Ureter (tissue), 1 donor: Measurements from ENCODE around the gene PRMT9. TPM values are rescaled to one million over a fixed set of nuclear protein-coding genes. Genes with fewer than 3 reads are reported as not detected.

ENCODE experiments used
- DNase-seq: peaks from one replicate; pipeline ENCODE4 v3.0.0-alpha.2; 2020; ENCODE audit warnings: low spot score
- total RNA-seq: library from RNA; stranded (reverse); gene quantifications from one replicate; pipeline ENCODE4 v1.2.4, GENCODE V29; 2023
- donor health status: DM: yes; HTN: yes; CAD: no.

The PRMT9 gene
- total RNA-seq, 1 donor from 2014 or later: 18.0 TPM

GRCh38 chr4:147678796-147679549 lies 5.0 kb downstream of the PRMT9 start:
- no peak for DNase-seq

DNA sequence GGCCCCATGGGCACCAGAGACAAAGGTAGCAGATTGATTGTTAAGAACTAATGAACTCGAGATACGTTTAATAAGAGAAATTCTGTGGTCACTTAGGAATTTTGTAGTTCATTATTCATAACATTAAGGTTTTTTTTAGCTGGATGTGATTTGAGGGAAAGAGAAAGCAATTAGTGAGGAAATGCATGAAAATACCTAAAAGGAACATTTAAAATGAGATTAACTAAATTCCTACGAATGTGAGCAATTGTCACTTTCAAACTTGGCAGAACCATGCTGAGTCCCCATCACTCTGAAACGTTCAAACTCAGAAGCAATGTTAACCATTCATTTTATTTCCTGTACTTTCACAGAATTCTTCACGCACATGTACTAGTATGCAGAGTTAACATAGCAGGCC lies 5.9 kb downstream of the PRMT9 start:
- DNase-seq: no peak

DNA sequence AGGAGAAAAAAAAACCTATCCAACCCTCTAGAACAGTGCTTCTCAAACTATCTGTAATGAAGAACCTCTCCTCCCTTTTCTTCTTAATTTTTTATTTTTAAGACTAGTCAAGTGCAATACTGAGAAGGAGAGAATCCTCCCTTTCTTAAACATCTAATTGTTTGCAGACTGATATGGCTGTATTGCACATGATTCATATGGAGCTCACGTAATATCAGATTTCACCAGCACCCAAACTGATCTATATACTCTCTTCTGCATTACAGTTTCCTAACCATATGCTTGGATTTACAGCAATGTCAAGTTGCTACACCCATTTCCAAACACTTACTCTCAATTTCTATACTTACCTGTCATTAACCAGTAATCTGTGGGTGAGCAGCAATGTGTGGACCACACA lies 9.5 kb downstream of the PRMT9 start:
- DNase-seq: no peak

DNA sequence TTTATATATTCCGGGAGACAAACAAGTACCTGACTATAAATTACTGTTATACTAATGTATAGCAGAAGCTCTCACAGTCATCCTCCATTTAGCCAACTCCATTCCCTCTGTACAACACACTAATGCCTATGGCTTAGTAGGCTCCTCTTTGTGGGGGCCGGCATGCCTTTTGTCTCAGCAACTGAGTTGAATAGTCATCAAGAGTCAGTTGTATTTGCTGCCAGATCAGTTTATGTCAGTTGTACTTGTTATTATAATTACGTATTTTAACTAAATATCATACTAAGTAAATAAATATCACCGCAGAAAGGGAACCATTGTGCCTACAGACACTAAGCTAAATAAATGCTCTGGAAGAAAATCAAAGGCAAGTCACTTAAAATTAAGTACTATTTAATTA lies 9.9 kb downstream of the PRMT9 start:
- DNase-seq: no peak

DNA sequence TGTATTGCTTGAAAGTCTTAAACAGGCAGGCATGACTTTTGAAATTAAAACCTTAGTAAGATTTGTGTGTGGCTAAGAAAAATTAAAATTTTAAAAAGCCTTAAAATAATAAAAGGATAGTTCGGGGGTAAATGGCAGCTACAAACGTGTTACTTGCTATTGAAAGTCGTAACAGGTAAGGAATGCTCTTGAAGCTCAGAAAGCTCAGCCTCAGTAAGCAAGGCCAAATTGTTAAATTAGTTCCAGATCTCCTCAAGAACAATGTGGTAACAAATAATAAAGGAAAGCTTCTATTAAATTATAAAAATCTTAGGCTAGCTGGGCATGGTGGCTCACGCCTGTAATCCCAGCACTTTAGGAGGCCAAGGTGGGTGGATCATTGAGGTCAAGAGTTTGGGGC lies 25.5 kb downstream of the PRMT9 start:
- no peak for DNase-seq

- no peak for DNase-seq
These were observed 28.3 kb downstream of the PRMT9 start for GRCh38 chr4:147655639-147656038.

- DNase-seq: no peak
These were observed 32.4 kb downstream of the PRMT9 start for GRCh38 chr4:147651563-147651962.

- DNase-seq: no peak
These were observed 35.3 kb downstream of the PRMT9 start for GRCh38 chr4:147648656-147649055.

DNA sequence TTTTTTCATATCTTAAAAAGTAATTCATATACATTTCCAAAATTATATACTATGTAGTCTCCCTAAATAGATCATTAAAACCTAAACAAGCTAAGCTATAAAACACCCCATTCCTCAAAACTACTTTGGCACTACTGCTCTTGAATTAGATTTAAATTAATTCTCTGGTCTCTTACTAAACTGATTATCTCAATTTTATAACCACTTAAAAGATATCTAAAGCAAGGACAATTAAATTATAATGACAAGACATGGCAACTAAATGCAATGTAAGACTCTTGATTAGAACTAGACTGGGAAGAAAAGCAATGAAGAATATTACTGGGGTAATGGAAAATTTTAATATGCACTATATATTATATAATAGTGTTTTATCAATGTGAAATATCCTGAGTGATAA lies 38.9 kb downstream of the PRMT9 start:
- DNase-seq: no peak

DNA sequence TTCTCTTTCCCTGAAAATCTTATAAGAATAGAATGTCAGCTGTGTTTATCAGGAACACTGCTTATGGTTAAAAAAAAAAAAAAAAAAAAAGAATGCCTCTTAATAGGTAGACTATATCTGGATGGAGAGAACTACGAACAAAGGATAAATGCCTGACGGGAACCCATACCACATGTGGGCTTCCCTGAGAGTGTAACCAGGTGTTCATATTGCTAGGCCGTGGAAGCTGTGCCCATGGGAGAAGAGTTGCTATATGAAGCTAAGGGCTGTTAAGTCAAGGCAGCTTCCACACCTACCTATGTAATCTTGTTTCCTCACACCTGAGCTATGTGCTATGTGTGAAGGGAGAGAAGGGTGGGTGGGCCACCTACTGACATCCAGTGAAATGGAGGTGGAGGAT lies 39.5 kb downstream of the PRMT9 start:
- DNase-seq: no peak

- no peak for DNase-seq
These were observed 40.3 kb downstream of the PRMT9 start for GRCh38 chr4:147643616-147644015.

- DNase-seq: no peak
These were observed 43.6 kb downstream of the PRMT9 start for GRCh38 chr4:147640331-147640730.

DNA sequence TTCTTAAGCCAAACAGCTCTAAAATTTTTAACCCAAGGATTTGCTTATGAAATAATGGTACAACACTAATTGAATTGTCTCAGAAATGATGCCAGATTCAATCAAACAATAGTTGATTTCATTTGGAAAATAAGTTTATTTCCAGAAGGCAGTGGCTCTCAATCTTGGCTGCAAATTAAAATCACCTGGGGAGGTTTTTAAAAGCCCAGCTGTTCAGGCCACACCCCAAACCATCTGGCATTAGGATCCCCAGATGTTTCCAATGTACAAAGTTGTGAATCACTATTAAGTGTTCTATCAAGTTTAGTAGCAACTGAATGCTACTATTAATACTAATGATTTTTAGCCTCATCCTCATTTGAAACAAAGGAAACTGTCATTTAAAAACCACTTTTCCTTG lies 44.6 kb downstream of the PRMT9 start:
- no peak for DNase-seq

DNA sequence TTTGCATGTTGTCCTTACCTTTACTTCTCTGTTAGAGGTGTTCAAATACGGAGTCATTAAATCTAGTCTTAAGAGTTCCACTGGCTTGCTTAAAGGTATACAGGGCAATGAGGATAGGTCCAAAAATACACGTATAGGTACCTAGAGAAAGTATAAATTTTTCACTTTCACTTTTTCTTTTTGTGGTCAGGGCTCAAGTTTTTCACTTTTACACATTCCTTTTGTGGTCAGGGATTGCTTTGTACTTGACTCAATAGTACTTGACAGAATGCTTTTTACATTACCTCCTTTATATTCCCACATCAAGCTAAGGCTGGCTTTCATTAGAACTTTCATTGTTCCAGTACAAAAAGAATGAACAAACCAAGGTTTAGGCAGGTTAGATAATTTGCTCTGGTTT lies 45.0 kb downstream of the PRMT9 start:
- DNase-seq: no peak

DNA sequence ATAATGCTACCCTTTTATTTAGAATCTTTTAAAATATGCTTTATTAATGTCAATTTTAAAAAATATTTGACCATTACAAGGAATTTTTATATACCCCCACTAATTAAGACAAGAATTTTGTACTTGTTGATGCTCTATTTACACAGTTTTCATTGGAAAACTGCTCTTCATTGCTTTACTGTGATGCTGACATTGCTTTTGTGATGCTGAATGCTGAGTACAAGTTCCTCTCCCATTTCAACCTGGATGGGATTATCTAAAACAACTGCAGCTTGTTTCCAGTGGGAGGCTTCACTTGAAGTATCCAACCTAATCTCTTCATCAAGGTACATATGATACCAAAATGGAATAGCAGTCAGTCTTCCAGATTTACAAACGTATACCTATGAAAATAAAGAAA lies 45.6 kb downstream of the PRMT9 start:
- no peak for DNase-seq

- no peak for DNase-seq
These were observed 48.6 kb downstream of the PRMT9 start for GRCh38 chr4:147635348-147635747.

- no peak for DNase-seq
These were observed 50.3 kb downstream of the PRMT9 start for GRCh38 chr4:147633643-147634042.

- DNase-seq: no peak
These were observed 50.9 kb downstream of the PRMT9 start for GRCh38 chr4:147633113-147633512.

DNA sequence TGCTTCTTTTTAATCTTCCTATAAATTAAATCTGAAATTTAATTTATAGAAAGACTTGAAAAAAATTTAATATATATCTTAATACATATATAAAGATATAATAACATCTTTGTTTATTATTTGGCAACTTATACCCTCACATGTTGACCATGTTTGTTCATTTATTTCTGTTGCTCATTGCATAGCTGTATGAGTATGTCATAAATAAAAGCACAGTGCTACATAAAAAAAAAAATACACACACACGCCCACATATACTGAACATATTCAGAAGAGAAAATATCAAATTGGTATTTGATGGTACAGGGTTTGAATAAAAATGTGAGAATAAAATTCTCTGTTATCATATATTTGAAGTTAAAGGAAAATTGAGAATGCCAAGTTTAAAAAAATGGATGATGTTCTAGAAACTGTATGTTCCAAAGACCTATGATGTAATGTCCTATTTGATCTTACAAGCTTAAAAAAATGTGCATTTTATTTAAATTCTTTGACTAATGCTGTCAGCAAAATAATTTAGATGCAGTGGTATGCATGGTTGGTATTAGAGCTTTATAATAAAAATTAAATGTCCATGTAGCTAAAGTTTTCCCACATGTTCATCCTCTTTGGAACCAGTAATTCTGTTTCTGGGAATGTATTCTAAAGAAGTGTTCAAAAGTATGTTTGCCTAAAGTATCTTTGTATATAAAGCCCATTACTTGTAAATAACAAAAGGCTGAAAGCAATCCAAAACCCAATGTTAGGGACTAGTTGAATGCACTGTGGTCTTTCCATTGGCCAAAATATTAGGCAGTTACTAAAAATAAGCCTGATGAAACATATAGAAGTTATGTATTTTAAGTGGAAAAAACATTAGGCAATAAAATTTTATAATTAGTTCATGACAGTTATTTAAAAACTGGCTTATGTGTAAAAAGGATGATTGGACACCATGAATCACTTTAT lies 53.9 kb downstream of the PRMT9 start:
- no peak for DNase-seq

GRCh38 chr4:147628415-147628814 lies 55.5 kb downstream of the PRMT9 start:
- no peak for DNase-seq

GRCh38 chr4:147626903-147627302 lies 57.1 kb downstream of the PRMT9 start:
- no peak for DNase-seq

DNA sequence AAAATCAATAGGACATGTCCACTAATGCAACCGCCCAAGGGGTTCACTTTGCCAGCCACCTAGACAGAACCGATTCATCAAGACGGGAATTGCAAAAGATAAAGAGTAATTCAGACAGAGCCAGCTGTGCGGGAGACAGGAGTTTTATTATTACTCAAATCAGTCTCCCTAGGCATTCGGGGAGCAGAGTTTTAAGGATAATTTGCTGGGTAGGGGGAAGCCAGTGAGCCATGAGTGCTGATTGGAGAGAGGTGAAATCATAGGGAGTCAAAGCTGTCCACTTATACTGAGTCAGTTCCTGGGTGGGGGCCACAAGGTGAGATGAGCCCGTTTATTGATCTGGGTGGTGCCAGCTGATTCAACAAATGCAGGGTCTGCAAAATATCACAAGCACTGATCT lies 58.2 kb downstream of the PRMT9 start:
- no peak for DNase-seq

GRCh38 chr4:147620315-147620714 lies 63.6 kb downstream of the PRMT9 start:
- DNase-seq: no peak
